Measurements from ENCODE around the gene SELENOK.

DNA sequence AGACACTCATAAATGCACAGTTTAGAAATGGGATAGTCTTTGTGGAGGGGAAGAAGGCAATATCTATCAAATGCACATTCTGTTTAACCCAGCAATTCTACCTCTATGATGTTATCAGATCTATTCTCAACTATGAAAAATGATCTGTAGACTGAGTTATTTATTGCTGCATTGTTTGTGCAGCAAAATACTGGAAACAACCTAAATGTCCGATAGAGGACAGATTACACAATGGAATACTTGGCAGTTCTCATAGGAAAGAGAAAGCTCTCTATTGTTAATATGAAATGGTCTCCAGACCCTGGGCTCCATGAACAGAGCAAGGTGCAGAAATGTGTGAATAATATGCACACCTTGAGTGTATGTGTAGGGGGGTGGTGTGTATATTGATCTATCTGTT is 49.0 kb upstream of the SELENOK start:
- TF ChIP-seq, protein P1, sequence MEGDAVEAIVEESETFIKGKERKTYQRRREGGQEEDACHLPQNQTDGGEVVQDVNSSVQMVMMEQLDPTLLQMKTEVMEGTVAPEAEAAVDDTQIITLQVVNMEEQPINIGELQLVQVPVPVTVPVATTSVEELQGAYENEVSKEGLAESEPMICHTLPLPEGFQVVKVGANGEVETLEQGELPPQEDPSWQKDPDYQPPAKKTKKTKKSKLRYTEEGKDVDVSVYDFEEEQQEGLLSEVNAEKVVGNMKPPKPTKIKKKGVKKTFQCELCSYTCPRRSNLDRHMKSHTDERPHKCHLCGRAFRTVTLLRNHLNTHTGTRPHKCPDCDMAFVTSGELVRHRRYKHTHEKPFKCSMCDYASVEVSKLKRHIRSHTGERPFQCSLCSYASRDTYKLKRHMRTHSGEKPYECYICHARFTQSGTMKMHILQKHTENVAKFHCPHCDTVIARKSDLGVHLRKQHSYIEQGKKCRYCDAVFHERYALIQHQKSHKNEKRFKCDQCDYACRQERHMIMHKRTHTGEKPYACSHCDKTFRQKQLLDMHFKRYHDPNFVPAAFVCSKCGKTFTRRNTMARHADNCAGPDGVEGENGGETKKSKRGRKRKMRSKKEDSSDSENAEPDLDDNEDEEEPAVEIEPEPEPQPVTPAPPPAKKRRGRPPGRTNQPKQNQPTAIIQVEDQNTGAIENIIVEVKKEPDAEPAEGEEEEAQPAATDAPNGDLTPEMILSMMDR (conservative IDR thresholded peaks at IDR 0.05; ENCODE audit: low read length), result no peak
- no peak for TF ChIP-seq EZH2phosphoT487 (IDR thresholded peaks at IDR 0.05; ENCODE audit: borderline replicate concordance)
